Fibroblast of upper back skin (primary cell): ENCODE results near the gene RBM44.
"Not testable (repeated sequence)": the region's sequence is repeated elsewhere in the genome, so short reads cannot be mapped to it uniquely, and the experiment has no call there.

Experiments used
- DNase-seq: peaks from one replicate; pipeline ENCODE4 v3.0.0-alpha.2; 2013

The RBM44 gene

DNA sequence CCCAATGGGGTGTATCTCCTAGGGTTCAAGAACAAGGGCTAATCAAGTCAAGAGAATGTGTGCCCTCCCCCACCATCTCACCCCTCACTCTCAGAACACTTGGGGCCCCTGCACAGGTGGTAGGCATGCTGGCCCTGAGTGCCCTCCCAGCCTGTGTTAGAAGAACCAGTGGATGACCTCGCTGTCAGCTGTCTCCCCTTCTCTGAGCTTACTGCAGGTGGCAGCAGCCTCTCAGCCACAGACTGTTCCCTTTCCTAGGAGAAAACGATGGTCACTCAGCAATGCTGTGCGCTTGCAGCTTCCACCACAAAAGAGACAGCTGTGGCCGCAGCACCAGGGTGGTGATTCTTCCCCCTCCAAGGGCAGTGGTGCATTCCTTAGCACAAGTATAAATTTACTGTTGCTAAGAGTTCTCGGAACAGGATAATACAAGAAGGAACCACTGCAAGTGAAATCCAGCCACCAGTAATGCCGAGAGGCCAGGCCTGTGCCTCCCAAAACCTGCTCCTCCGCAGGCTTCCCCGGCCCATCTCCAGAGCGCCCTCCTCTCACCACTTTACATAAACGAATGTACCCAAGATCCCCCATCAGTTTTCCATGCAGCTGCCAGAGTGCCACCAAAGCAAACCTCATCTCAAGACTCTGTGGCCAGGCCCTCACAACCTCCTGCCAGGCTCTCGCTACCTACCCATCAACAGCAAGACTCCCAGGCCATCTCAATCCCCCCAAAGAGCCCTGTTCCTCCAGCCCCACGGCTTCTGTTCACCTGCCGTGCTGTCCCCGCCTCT is 59.9 kb downstream of the RBM44 start:
- peak; percentile 79 for DNase-seq

DNA sequence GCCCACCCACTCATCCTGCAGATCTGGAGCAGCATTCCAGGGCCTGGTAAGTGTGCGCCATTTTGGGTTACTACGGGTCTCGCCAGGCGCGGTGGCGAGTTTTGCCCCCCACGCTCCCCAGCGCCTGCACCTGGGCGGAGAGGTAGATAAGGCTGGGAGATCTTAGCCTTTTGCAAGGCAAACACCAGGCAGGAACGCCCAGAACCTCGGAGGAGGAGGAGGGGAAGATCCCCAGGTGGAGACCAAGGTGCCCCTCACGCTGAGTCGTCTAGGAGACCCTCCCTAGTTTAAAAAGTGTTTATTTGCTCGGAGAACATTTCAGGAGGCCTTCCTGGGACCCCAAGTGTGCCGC is 60.5 kb downstream of the RBM44 start:
- no peak for DNase-seq

DNA sequence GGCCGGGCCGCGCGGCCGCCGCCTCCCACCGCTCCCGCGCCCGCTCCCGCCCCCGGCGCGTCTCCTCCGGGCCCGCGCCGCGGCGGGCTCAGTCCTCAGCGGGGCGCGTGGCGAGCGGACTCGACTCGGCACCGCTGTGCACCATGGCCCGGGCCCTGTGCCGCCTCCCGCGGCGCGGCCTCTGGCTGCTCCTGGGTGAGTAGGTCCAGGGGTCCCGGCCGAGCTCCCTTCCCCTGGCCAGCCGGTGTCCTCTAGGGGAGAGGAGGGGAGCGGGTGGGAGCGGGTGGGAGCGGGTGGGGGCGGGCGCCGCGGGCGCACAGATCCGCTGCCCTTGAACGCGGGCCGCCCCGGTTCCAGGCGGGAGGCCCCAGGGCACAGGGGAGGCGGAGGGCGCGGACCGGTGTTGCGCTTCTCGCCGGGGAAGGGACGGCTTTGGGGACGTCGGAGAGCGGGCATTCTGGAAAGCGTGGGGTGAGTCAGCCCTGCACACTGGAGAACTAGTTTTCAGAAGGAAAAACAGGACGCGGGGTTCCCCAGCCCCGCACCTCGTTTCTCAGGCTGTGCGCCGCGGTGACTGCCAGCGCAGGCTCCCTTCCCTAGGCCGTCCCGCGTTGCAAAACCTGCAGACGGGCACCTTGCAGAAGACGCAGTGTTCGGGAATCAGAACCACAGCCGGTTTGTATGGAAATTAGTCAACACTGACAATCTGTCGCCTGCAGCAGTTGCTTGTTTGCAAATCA is 61.1 kb downstream of the RBM44 start, which contains the start of gene RAMP1:
RAMP1 (plus strand) TSS at position 91 of the 740 bp plus-strand sequence; CDS start at position 144, 53 bp downstream.
- no peak for DNase-seq

DNA sequence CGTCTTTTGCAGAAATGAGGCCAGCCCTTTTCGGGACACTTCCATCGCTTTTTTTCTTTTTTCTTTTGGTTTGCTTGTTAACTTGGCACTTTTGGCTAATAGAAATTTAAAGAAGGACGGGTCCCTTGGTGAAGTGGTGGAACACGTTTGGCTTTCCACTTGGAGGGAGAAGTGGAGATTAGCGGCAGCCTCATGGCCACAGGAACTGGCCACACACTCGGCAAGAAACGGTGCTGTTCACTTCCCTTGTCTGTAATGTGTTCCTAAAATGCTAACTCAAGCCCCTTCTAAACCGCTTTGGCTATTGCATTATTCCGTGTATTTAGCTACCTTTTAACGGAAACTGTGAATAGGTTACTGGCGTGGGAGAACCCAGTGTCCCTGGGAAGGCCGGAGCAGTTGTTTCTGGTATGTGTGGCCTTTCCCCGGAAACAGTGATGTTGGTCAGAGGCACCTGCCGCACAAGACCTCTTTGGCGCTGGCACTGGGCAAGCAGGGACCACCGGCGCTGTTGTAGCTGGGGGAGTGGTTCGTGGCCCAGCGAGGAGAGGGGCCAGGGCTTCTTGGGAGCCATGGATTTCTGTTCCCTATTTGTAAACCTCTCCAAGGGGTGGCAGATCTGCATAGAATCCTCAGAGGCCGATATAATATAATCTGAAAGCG is 61.8 kb downstream of the RBM44 start:
- no peak for DNase-seq

DNA sequence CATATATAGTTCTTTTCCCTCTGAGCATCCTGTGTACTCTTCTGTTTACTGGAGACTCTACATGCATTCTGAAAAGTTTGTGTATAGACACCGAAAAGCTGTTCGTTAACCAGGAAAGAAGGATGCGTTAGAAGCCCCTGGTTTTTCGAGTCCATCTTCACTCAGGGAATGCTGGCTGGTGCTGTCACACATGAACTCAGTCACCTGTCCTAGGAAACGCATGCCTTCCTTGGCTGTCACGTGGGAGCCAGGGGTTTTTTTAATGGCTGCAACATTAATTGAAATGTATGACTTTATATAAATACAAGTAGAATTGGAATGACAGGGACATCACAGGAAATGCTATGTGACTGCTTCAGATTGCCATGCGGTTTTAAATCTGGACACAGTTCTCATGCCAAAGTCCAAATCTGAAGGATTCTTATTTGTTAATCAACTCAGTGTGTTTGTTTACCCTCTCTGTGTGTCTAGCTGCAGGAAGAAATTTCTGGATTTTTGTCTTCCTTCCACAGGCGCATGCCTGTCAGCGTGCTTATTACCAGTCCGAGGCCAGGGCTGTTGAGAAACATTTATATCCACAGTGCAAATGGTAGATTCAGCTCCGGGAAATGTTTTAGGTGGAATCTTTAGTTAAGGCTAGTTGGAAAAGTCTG is 63.4 kb downstream of the RBM44 start:
- no peak for DNase-seq

DNA sequence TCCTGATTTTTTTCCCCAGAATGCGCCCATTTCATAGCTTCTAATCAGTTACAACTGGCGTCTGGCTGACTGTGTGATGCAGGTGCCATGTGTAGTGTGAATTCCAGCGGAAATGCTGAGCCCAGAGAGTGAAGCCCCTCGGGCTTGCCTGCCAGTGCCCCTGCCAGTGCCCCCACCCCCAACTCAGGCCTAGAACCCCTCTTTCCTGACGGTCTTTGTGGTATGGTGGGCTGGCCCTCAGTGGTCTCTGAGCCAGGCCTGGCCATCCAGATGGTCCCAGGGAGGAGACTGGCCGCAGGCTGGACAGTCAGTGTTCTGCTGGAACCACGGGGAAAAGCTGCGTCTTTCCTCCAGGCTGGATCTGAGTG is 63.9 kb downstream of the RBM44 start:
- DNase-seq = no peak

DNA sequence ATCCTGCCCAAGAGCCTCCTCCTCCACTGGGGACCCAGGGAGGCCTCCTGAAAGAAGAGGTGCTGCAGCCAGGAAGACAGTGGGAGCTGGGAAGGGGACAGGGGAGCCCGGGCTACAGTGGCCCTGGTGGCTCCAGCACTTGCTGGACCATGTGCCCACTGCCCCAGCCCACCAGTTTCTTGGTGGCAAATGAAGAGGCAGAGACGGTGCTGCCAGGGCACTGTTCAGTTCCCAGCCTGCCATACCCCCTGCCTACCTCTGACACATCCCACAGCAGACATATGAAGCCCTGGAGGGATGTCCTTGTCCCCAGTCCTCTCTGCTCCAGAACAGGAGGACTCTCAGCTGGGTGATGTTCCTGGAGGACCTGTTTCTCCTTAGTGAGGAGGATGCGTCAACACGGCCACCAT is 64.5 kb downstream of the RBM44 start:
- DNase-seq = no peak

DNA sequence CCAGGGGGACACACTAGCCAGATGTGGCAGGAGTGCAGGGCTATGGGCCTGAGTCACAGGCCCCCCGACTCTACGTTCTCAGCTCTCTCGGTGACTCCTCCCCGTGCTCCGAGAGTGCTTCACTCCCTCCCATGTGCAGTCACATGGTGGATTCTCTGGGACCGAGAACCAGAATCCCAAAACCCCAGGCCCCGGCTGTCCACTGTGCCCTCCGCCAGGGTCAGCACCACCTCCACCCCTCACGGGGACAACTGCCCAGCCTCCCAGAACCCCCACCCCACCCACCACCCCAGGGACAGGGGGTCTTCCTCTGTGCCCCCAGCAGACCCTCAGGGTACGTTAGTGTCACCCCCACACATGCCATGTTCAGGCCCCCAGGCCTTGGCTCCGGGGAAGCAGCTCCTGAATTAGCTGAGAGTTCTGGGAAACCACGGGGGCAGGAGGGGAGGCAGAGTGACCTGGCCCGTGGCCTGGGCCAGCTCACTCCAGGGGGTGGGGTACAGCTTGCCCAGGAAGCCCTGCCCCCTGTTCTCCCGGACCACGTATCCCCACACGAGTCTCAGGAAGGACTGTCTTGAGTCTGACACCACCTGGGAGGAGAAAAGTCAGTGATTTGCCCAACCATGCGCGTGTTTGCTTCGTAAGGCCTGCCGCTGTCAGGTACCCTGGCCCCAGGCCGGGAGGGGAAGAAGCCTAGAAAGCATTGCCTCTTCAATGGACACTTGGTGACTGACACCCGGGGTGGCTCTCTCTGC is 65.3 kb downstream of the RBM44 start:
- no peak for DNase-seq

DNA sequence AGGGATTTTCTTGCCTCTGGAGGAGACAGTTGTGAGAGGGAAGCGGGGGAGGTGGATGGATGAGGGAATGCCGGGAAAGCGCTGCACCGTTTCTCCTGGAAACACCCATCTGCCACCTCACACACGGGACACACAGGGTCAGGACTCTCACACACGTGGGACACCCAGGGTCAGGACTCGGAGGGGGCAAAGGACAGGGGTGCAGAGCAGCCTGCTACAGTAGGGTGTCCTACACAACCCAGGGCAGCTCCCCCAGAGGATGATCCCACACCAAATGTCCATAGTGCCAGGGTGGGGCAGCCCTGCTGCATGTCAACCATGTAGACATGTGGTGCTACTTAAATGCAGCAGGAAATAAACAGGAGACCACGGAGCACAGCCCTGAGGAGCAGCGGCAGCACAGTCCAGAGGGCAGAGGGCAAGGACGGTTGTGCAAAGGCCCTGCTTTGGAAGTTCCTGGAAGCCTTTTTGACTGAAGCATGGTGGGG is 65.9 kb downstream of the RBM44 start:
- no peak for DNase-seq

DNA sequence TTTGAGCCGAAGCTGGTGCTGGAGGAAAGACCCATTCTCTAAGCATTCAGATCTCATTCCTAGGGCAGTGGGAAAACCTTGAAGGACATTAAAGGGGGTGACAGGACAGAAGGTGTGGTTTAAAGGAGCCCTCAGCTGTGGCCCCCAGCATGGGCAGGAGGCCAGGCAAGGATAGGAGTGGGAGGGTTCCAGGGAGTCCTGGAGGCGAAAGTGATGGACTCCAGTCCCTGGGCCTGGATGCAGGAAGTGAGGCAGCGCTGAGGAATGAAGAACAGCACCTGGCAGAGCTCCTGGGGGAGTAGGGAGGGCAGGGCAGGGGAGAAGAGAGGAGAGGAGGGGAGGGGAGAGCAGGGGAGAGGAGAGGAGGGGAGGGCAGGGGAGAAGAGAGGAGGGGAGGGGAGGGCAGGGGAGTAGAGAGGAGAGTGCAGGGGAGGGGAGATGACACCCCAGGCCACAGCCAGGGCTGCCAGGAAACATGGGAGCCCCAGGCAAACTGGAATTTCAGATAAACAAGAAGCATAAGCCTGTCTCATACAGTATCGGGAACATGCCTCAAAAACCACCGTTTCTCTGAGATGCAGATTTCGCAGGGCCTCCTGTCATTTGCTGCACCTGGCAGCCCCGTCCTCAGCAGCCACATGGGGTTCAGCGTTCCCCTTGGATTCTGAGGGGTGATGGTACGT is 66.5 kb downstream of the RBM44 start:
- peak; percentile 84 for DNase-seq

DNA sequence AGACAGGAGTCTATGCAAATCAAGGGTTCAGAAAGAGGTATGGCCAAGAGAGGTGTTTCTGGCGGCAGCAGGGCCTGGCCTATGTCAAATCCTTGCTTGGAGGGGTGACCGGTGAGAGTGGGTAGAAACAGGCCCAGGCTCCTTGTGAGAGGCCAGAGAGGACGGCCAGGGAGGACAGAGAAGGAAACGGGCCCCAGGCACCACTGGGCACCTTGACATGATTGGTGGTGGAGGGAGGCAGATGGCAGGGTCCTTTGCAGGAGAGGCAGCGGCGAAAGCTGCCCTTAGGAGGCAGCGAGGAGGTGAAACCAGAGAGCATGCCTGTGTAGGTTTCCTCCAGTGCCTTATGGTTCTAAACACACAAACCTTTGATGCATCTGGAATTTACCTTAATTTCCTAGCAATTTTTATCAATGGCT is 67.1 kb downstream of the RBM44 start:
- no peak for DNase-seq

DNA sequence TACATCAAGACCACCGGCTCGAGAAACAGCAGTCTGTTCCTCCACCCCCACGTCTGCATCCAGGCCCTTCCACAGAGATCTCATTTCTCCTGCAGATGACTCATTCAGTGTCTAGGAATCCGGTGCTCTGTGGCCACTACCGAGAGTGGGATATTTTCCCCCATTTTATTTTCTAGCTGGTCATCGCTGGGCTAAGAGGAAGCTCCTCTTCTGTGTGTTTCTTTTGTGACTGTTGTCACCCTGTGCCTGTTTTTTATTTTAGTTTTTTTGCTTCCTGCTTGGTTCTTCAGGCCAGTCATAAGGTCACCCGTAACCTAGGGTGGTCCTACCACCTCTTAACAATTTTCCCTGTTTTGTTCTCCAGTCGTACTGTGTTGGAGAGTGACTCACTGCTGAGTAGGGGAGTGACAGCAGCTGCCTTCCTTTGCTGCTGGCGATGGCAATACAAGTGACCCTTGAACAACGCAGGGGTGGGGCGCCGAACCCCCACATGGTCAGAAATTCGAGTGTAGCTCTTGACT is 67.6 kb downstream of the RBM44 start:
- peak; percentile 74 for DNase-seq

DNA sequence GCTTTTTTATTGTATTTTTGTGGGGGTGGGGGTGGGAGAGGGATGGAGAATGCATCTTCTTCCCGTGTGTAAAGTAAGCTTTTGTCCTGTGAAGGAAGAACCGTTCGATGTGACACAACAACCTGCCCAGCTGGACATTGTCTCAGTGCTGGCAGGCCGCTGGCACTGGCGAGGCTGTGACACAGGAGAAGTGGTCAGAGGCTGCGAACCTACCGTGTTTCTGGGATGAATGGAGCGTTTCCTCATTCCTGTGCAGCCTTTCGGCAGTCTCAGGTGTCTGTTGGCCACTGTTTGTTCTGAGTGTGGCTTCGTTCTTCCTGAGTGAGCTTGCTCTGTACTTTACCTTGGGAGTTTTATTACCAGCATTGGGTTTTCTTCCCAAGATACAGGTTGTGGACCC is 68.9 kb downstream of the RBM44 start:
- no peak for DNase-seq

DNA sequence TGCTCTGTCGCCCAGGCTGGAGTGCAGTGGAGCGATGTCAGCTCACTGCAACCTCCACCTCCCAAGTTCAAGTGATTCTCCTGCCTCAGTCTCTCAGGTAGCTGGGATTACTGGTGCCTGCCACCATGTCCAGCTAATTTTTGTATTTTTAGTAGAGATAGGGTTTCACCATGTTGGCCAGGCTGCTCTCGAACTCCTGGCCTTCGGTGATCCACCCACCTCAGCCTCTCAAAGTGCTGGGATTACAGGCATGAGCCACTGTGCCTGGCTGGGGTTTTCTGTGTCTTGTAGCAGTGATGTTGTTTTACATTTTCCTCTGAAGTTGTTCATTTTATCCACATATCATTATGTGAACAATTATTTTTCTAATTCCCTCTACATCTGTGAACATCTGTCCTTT is 69.5 kb downstream of the RBM44 start:
- not testable (repeated sequence) for DNase-seq

DNA sequence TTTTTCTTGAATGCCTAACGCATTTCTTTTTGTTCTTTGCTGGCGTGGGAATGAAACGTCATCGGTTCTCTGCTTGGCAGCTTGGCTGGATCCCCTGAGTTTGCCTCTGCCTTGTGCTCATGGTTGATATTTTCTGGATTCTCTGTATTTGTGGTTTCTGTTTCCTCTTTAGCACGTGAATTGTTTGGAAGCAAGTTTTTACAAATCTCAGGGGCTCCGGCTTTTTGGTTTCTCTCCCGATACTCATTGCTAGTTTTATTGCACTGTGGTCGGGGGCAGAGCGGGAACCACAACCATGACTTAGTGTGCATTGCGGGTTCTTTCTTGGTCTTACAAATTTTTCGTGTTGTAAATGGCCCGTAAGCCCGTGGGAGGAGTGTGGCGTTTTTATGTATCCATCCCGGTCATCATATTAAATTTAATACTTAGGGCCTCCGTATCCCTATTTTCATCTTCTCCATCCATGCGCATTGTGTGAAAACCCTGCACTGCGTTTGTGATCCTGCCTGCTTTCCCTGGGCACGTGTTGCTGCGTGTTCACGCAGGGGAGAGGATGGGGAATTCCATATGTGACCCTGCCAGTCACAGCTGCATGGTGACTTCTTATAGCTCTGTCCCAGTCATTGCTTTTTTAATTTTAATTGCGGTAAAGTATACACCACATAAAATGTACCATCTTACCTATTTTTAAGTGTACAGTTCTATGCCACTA is 70.2 kb downstream of the RBM44 start:
- peak; percentile 25 for DNase-seq

DNA sequence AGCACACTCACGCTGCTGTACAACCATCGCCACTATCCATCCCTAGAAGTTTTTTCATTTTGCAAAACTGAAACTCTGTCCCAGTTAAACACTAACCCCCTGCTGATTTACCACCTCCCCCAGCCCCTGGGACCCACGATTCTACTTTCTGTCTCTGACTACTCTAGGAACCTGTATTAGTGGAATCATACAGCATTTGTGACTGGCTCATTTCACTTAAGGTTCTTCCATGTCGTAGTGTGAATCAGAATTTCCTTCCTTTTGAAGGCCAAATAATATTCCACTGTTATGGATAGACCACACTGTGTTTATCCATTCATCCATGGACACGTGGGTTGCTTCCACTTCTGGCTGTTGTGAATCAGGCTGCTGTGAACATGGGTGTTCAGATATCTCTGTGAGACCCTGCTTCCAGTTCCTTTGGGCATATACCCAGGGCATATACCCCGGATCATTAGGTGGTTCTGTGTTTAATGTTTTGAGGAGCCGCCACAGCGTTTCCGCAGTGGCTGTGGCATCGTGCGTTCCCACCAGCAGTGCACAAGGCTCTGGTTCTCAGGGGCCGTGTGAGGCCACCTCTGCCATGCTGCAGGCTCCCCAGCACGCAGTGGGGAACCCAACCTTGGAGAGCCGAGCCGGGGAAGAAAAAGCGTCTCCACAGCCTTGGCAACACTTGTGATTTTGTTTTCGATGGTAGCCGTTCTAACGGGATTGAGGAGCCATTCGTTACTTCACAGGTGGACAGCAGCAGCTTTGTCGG is 70.9 kb downstream of the RBM44 start:
- no peak for DNase-seq

DNA sequence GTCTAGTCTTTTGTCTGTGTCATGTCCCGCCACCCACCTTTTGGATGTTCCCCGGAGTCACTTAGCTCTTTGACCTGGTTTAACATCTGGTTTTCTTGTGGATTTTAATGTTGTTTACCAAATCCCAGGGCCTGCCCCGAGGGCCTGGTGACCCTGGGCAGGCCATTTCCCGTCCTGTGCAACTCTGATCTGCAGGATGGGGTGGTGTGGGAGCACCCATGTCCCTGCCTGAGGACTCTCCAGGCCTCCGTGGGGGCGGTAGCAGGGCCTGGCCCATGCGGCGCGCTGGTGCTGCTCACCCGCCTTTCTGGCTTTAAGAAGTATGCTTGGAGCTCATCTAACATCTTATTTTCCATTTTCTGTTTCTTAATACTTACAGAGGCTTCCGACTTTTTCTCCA is 71.5 kb downstream of the RBM44 start:
- no peak for DNase-seq

DNA sequence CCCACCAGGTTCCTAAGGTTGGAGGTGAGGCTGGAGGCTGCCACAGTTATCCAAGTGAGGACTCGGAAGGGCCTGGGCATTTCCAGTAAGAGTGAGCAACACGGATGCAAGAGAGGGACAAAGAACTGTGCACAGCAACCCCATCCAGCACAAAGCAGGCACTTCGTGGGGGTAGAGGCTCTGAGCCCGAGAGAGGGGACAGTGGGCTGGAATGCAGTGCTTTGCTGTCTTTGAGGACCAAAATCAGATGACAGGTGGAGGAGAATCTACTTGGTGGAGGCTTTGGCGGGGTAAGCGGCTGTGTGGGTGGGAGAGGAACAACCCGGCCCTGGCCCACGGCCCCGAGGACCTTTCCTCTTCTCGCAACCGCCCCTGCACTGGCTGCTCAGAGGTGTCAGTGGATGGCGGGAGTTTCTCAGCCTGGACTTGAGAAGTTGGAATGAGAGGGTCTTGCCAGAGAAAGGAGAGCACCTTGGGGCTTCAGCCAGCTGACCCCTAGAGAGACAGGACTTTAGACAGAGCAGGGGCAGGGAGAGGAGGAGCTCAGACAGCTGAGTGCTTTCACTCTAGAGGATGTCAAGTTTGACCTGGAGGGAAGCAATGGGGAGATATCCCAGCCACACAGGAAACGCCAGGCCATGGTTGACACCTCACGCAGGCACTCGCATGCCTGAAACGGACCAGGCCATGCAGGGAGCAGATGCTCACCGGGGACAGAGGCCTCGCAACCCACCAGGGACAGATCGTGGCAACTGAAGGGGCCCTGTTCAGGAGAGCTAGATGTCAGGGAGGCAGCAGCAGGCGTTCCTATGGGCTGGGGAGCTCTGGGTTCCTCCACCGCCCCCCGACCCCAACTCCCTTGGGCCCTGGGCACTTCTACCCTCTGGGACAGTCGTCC is 72.4 kb downstream of the RBM44 start:
- DNase-seq = no peak
